DND-41 (cell line): Measurements from ENCODE around the gene XPR1.

Experiments
- ATAC-seq: fragments of 200-7000 bp; cut with Tn5 transposase; 3 replicates; pipeline ENCODE4 v1.9.1; 2021; ENCODE audit warnings: low read depth; ENCODE audit not compliant: insufficient read depth
- DNase-seq: peaks from one replicate; pipeline ENCODE4 v3.0.0-alpha.2; 2020
- H2AFZ ChIP-seq: 2 replicates; pipeline ENCODE4 v1.6.0; 2012; ENCODE audit warnings: low read depth, low read length
- H3K27ac ChIP-seq: 2 replicates; pipeline ENCODE4 v1.5.1; 2012; ENCODE audit warnings: low read length, inconsistent platforms
- H3K27me3 ChIP-seq: fragments of 200-600 bp; sonication (generic); 2 replicates; pipeline ENCODE4 v1.6.0; 2012; ENCODE audit warnings: low read length, mild to moderate bottlenecking, inconsistent platforms; ENCODE audit not compliant: insufficient read depth, poor library complexity
- H3K36me3 ChIP-seq: 2 replicates; pipeline ENCODE4 v1.5.1; 2012; ENCODE audit warnings: low read length, inconsistent platforms; ENCODE audit not compliant: insufficient read depth
- H3K4me1 ChIP-seq: 2 replicates; pipeline ENCODE4 v1.5.1; 2012; ENCODE audit warnings: mild to moderate bottlenecking, low read length; ENCODE audit not compliant: insufficient read depth
- H3K4me2 ChIP-seq: 2 replicates; pipeline ENCODE4 v1.6.0; 2012; ENCODE audit warnings: mild to moderate bottlenecking, moderate library complexity, low read length, inconsistent platforms; ENCODE audit not compliant: insufficient read depth
- H3K4me3 ChIP-seq, 2 experiments: fragments of 200-600 bp in 1 of 2; shearing (Covaris generic) in 1 of 2; 2 replicates each; pipeline ENCODE4 v1.5.1; 2012 to 2016; ENCODE audit warnings: inconsistent platforms in 2 of 2, low read length in 2 of 2, mild to moderate bottlenecking in 2 of 2, low read depth in 1 of 2, moderate library complexity in 1 of 2
- H3K79me2 ChIP-seq: 2 replicates; pipeline ENCODE4 v1.6.0; 2012; ENCODE audit warnings: low read length, inconsistent platforms; ENCODE audit not compliant: insufficient read depth
- H3K9ac ChIP-seq: 2 replicates; pipeline ENCODE4 v1.6.0; 2012; ENCODE audit warnings: low read depth, mild to moderate bottlenecking, inconsistent platforms, low read length, moderate library complexity
- H3K9me3 ChIP-seq: 2 replicates; pipeline ENCODE4 v1.5.1; 2012; ENCODE audit warnings: low read length, moderate library complexity, mild to moderate bottlenecking, inconsistent platforms; ENCODE audit not compliant: insufficient read depth, severe bottlenecking
- H4K20me1 ChIP-seq: 2 replicates; pipeline ENCODE4 v1.6.0; 2012; ENCODE audit warnings: low read length; ENCODE audit not compliant: insufficient read depth
- CTCF ChIP-seq: IDR thresholded peaks from 2 replicates; pipeline ENCODE4 v1.5.1; 2012; ENCODE audit warnings: borderline replicate concordance, low read length, moderate library complexity, mild to moderate bottlenecking; ENCODE audit not compliant: poor library complexity, severe bottlenecking; ENCODE audit errors: extremely low read depth
- EZH2 ChIP-seq: IDR thresholded peaks from 3 replicates; pipeline ENCODE4 v1.6.1; 2012; ENCODE audit warnings: borderline replicate concordance, low read depth, mild to moderate bottlenecking, moderate library complexity, low read length, inconsistent platforms; ENCODE audit not compliant: severe bottlenecking

Gene XPR1

GRCh38 chr1:180617774-180618395 lies 13.9 kb upstream of the XPR1 start:
- no peaks in the 10 kb centered on the region for H3K27me3 ChIP-seq
- H3K27ac ChIP-seq: no peak overlapping the region
- no peaks in the 10 kb centered on the region for H3K9me3 ChIP-seq
- ATAC-seq: no peak
- no peak overlapping the region for H2AFZ ChIP-seq
- no peak overlapping the region for H3K4me2 ChIP-seq
- no peak overlapping the region for H3K9ac ChIP-seq
- no peaks in the 10 kb centered on the region for H3K79me2 ChIP-seq
- no peaks in the 10 kb centered on the region for H3K36me3 ChIP-seq
- H4K20me1 ChIP-seq: no peaks in the 10 kb centered on the region
- H3K4me1 ChIP-seq: no peaks in the 10 kb centered on the region
- no peak overlapping the region for H3K4me3 ChIP-seq
- TF ChIP-seq CTCF: no peak
- no peak for TF ChIP-seq EZH2
- DNase-seq: no peak

DNA sequence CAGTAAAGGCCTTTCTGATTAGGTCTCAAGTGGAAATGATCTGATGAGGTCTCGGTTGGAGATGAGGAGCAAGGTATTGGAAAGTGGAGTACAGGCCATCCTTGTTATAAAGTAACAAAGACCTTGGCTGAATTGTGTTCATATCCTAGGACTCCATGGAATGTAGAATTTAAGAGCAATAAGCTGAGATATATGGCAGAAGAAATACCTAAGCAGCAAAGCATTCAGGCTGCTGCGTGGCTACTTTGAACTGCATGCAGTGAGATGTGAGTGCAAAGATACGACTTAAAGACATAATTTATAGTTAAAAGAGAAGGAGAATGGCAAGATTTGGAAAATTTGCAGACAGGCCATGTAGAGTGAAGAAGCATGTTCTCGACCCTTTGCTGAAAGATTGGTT lies 11.2 kb upstream of the XPR1 start:
- Histone ChIP-seq H3K4me3 (no peak overlapping the region), H3K27me3 (no peaks in the 10 kb centered on the region), H3K79me2 (no peaks in the 10 kb centered on the region), H3K9ac (no peak overlapping the region), H3K4me1 (no peaks in the 10 kb centered on the region), H2AFZ (no peak overlapping the region), H3K36me3 (no peaks in the 10 kb centered on the region), H3K9me3 (no peaks in the 10 kb centered on the region), H4K20me1 (no peaks in the 10 kb centered on the region), H3K27ac (no peak overlapping the region), H3K4me2 (no peak overlapping the region)
- no peak for TF ChIP-seq CTCF
- TF ChIP-seq EZH2: no peak
- DNase-seq: no peak
- no peak for ATAC-seq

- ATAC-seq: no peak
Measured at GRCh38 chr1:180622658-180623508, 8.9 kb upstream of the XPR1 start.

More at GRCh38 chr1:180622658-180623508, 8.9 kb upstream of the XPR1 start:
- TF ChIP-seq EZH2: no peak
- no peak for TF ChIP-seq CTCF
- Histone ChIP-seq H3K4me2 (no peak overlapping the region), H4K20me1 (no peaks in the 10 kb centered on the region), H3K79me2 (no peaks in the 10 kb centered on the region), H2AFZ (no peak overlapping the region), H3K36me3 (no peaks in the 10 kb centered on the region), H3K27ac (no peak overlapping the region), H3K27me3 (no peaks in the 10 kb centered on the region), H3K9me3 (no peaks in the 10 kb centered on the region), H3K4me3 (no peak overlapping the region), H3K4me1 (no peaks in the 10 kb centered on the region), H3K9ac (no peak overlapping the region)
- no peak for DNase-seq
